GM19238 (cell line): Measurements from ENCODE around the gene SKA3.
"Not testable (repeated sequence)": the region's sequence is repeated elsewhere in the genome, so short reads cannot be mapped to it uniquely, and the experiment has no call there.

Source experiments
- DNase-seq: peaks from one replicate; pipeline ENCODE4 v3.0.0; 2011; ENCODE audit warnings: low spot score; ENCODE audit not compliant: insufficient read length

SKA3 gene

GRCh38 chr13:21171420-21171819, 4.9 kb downstream of the SKA3 start:
- DNase-seq: no peak

- not testable (repeated sequence) for DNase-seq
Observed at GRCh38 chr13:21165606-21166005, 10.7 kb downstream of the SKA3 start.

DNA sequence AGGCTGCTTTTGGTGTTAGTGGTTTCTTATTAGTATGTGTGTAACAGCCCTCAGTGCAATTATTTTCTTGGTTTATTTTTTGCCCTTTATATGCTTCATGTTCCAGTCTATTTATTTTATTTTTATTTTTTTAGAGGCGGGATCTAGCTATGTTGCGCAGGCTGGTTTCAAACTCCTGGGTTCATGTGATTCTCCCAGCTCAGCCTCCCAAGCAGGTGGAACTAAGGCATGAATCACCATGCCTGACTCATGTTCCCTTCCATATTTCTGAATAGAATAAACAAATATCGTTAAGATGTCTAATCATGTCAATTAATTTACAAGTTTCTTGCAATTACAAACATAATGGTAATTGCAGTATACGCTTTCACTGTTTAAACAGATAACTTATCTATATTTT, 11.7 kb downstream of the SKA3 start:
- no peak for DNase-seq

- DNase-seq: no peak
Observed at GRCh38 chr13:21152251-21152899, 24.0 kb downstream of the SKA3 start.

DNA sequence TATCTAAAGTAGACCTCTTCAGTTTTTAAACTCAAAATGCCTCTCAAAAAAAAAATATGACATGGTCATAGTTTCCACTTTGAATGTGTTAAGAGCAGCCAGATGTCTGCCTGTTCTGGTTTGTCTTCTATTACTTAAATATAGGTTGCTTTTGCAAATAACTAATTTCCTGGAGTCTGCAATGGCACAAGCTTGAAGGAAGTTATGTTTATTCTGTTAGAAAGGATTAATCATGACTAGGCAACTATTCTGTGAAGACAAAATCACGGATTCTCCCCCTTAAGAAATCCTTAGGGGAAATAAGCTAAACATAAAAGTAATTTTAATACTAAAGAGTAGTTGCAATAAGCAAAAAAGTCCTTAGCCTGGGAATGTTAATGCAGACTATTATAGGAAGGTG, 26.3 kb downstream of the SKA3 start:
- DNase-seq: no peak

DNA sequence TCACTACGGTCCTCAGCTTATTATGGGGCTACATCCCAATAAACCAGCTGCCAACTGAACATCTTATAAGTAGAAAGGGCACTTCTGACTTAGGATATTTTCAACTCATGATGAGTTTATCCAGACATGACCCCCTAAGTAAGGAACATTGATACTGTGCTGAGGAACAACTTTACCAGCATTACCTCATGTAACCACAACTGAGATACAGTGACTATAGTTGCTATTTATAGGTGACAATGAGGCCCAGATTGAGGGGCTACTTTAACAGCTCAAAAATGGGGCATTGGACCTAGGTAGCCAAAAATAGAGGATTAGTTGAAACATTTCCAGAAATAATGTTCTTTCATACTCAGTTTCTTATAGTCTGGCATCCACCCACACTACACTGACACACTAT, 26.8 kb downstream of the SKA3 start:
- DNase-seq: no peak

DNA sequence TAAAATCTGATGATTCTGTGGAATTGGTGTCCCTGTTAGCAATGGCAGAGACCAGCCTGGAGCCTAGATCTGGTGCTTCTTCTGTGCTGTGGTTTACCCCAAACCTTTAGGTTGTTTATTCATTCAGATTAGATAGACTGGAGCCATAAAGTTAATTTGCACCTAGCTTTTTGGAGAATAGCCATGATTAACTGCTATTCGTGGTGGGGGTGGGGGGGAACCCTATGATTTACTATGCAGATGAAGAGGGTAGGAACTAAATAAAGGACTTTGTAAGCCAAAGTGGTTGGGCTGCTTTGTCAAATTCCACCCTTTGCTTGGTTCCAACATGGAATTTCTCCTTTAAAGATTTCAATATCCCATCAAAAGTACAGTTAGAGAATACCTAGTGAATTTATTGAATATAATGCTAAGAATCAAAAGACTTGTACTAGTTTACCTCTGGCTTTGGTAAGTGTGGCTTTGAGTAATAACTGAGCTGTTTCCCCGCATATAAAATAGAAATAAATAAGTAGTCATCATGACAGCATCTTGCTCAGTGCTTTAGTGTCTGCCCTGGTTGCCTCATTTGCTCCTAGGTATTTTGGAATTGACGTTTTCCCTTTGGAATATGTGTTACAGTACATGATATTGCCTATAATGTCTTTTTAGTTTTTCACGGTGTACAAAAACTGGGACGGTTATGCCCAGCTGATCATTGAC, 27.6 kb downstream of the SKA3 start:
- DNase-seq: no peak

GRCh38 chr13:21147827-21148226, 28.5 kb downstream of the SKA3 start:
- DNase-seq: no peak

DNA sequence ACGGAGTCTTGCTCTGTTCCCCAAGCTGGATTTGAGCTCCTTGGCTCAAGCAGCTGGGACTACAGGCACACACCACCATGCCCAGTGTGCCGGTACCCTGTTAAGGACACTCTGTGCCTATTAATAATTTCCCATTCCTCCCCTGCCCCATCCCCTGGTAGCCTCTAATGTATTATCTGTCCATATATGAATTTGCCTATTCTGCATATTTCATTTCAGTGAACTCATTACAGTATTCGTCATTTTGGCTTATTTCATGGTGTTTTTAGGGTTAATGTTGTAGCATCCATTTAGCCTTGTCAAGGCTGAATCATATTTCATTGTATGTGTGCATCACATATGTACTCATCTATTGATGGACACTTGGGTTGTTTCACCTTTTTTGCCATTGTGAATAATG, 33.6 kb downstream of the SKA3 start:
- no peak for DNase-seq

DNA sequence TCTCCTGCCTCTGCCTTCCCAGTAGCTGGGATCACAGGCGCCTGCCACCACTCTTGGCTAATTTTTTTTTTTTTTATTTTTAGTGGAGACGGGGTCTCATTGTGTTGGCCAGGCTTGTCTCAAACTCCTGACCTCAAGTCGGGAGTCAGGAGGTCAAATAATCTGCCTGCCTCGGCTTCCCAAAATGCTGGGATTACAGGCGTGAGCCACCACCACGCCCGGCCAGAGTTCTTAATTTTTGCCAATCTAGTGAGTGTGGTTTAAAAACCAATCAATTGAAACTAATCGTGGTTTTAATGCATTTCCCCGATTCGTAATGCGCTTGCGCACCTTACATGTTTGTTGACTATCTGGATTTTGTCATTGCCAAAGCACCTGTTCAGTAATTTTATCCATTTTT, 37.0 kb downstream of the SKA3 start:
- no peak for DNase-seq

DNA sequence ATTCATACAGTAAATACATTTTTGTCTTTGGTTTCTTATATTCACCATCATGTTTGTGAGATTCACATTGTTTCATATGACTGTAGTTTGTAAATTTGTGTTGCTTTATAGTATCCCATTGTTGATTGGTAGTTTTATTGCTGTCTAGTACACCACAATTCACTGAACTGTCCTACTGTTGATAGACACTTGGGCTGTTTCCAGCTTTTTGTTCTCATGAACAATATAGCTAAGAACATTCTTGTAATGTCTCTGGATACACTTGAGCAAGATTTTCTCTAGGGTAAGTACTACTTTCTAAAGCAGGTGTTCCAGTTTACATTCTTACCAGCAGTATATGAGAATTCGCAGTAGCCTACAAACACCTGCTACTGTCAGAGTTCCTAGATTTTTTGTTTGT, 37.8 kb downstream of the SKA3 start:
- DNase-seq: no peak

GRCh38 chr13:21137696-21138095, 38.7 kb downstream of the SKA3 start:
- DNase-seq: no peak

GRCh38 chr13:21135833-21136232, 40.5 kb downstream of the SKA3 start:
- not testable (repeated sequence) for DNase-seq

DNA sequence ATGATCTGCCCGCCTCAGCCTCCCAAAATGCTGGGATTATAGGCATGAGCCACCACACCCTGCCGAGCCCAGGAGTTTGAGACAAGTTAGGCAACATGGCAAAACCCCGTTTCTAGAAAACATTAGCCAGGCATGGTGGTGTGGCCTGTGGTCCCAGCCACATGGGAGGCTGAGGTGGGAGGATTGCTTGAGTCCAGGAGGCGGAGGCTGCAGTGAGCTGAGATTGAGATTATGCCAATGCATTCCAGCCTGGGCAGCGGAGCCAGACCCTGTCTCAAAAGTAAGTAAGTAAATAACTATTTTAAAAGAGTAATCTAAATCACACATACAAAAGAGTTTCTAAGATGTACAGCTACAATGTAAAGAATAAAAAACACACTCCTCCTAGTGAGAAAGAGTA, 41.9 kb downstream of the SKA3 start:
- DNase-seq: no peak

DNA sequence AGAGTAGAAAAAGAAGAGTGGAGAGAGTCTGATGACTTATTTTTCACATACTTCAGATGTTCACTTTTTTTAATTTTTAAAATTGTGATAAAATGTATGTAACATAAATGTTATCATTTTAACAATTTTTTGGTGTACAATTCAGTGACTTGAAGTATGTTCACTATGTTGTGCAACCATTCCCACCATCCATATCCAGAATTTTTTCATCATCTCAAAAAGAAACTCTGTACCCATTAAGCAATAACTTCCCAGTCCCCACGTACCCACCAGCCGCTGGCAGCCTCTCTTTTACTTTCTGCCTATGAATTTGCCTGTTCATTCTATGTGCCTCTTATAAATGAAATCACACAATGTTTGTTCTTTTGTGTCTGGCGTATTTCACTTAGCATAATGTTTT, 43.3 kb downstream of the SKA3 start:
- no peak for DNase-seq

DNA sequence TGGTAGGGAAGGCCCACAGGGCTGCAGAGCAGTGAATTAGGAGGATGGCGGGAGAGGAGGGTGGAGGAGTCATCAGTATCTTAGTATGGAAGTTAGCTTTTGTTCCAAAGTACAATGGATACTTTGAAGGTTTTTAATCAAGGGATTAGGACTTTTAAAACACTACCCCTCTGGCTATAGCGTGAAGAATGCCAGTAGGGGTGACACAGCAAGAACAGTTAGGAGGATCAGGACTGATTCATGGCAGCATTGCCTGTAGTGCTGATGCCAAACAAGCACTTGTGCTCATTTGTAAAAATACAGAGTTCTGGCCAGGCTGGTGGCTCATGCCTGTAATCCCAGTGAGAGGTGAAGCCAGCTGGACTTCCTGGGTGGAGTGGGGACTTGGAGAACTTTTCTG, 46.2 kb downstream of the SKA3 start:
- DNase-seq: no peak

- no peak for DNase-seq
Observed at GRCh38 chr13:21124852-21125251, 51.5 kb downstream of the SKA3 start.

DNA sequence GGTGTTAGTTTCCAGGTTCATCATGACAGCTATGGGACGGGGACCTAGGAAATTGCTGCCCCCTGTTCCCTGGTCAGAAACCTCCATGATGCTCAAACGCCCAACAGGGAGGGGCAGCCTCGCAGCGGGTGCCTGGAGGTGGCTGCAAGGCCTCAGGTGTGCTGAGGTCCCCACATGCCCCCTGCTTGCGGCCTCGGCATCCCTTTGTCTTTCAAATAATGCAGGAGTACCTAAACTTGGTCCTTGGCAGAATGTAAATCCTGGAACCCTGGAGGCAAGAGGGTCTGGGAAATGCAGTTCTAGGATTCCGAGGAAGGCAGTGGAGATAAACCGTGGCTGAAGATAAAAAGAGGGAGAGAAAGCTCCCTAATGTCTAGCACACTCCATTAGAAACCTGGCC, 52.4 kb downstream of the SKA3 start:
- no peak for DNase-seq

GRCh38 chr13:21121616-21122015, 54.7 kb downstream of the SKA3 start:
- DNase-seq: no peak

GRCh38 chr13:21120191-21120590, 56.2 kb downstream of the SKA3 start:
- no peak for DNase-seq

GRCh38 chr13:21119526-21119925, 56.8 kb downstream of the SKA3 start:
- no peak for DNase-seq

GRCh38 chr13:21118180-21118579, 58.2 kb downstream of the SKA3 start:
- DNase-seq: no peak

GRCh38 chr13:21117104-21117809, 59.1 kb downstream of the SKA3 start:
- DNase-seq: no peak
